PC-9 (cell line): ENCODE measurements around the gene TCTN3. TPM values are rescaled to one million over a fixed set of nuclear protein-coding genes. Genes with fewer than 3 reads are reported as not detected.

Experiments used
- BruUV-seq: library from RNA; stranded (reverse); fragments of 400-500 nt; replicated peaks from 2 replicates; lab custom pipeline; 2021; lab: Mats Ljungman, UMichigan
- CTCF ChIA-PET: fragments of 300-600 bp; sonication (Branson Sonifier 250); formaldehyde crosslinking; loops from one replicate; lab custom pipeline; 2022; ENCODE audit warnings: antibody characterized with exemption; lab: Charles Lee
- POLR2A ChIA-PET: fragments of 300-600 bp; sonication (Branson Sonifier 250); formaldehyde crosslinking; loops from one replicate; lab custom pipeline; 2022; ENCODE audit warnings: antibody characterized with exemption; ENCODE audit not compliant: unreplicated experiment; lab: Charles Lee
- DNase-seq, 2 experiments: peaks; one replicate each; pipeline versions ENCODE4 v3.0.0 to v3.0.0-alpha.2; 2015 to 2022; ENCODE audit warnings: mixed read lengths in 1 of 2
- H2AFZ ChIP-seq: fragments of 200-600 bp; sonication (generic); 2 replicates; pipeline ENCODE4 v1.8.1; 2017; ENCODE audit warnings: antibody characterized with exemption
- H3F3A ChIP-seq: fragments of 200-600 bp; sonication (generic); 2 replicates; pipeline ENCODE4 v1.8.1; 2017; ENCODE audit warnings: antibody characterized with exemption, mild to moderate bottlenecking, low read depth; ENCODE audit not compliant: insufficient read depth
- H3K27ac ChIP-seq: fragments of 200-600 bp; sonication (generic); 2 replicates; pipeline ENCODE4 v1.6.1; 2016; ENCODE audit warnings: mixed run types
- H3K27me3 ChIP-seq: fragments of 200-600 bp; sonication (generic); 2 replicates; pipeline ENCODE4 v1.6.1; 2016; ENCODE audit warnings: low read depth, mixed run types; ENCODE audit not compliant: insufficient read depth
- H3K36me3 ChIP-seq: fragments of 200-600 bp; sonication (generic); 2 replicates; pipeline ENCODE4 v1.6.1; 2016; ENCODE audit warnings: low read depth, mixed run types
- H3K4me1 ChIP-seq: fragments of 200-600 bp; sonication (generic); replicated peaks from 2 replicates; pipeline ENCODE4 v1.6.1; 2016; ENCODE audit warnings: mixed run types; ENCODE audit not compliant: insufficient read depth
- H3K4me2 ChIP-seq: fragments of 200-600 bp; sonication (generic); 2 replicates; pipeline ENCODE4 v1.6.1; 2017; ENCODE audit warnings: mixed run types
- H3K4me3 ChIP-seq: fragments of 200-600 bp; sonication (generic); 2 replicates; pipeline ENCODE4 v1.6.1; 2016; ENCODE audit warnings: mixed run types
- H3K79me2 ChIP-seq: fragments of 200-600 bp; sonication (generic); 2 replicates; pipeline ENCODE4 v1.6.1; 2017; ENCODE audit warnings: low read depth, mixed run types
- H3K9me2 ChIP-seq: fragments of 200-600 bp; sonication (generic); 2 replicates; pipeline ENCODE4 v1.8.1; 2017; ENCODE audit warnings: mild to moderate bottlenecking; ENCODE audit not compliant: insufficient read depth
- H3K9me3 ChIP-seq: fragments of 200-600 bp; sonication (generic); 2 replicates; pipeline ENCODE4 v1.8.1; 2016; ENCODE audit warnings: low read depth; ENCODE audit not compliant: insufficient read depth
- H4K20me1 ChIP-seq: fragments of 200-600 bp; sonication (generic); 2 replicates; pipeline ENCODE4 v1.8.1; 2017; ENCODE audit not compliant: insufficient read depth
- EZH2 ChIP-seq: fragments of 200-600 bp; sonication (generic); IDR thresholded peaks from 2 replicates; pipeline ENCODE4 v1.8.0; 2017; ENCODE audit warnings: antibody characterized with exemption, low read depth
- intact Hi-C: fragments of 100-400 bp; cut with micrococcal nuclease; formaldehyde crosslinking; loops from one replicate; pipeline ENCODE4 v1.10.0; 2022; ENCODE audit not compliant: unreplicated experiment
- total RNA-seq: library from RNA; stranded (reverse); gene quantifications from 2 replicates; pipeline ENCODE4 v1.2.3, GENCODE V29; 2021
- TF ChIP-seq, protein P1 (sequence below): fragments of 200-600 bp; sonication (generic); conservative IDR thresholded peaks from 2 replicates; pipeline ENCODE4 v1.6.1; 2017; ENCODE audit warnings: mixed run types, antibody characterized with exemption, mild to moderate bottlenecking, moderate library complexity

Gene TCTN3
- total RNA-seq, 1 experiment from 2014 or later, result 18.1 TPM

DNA sequence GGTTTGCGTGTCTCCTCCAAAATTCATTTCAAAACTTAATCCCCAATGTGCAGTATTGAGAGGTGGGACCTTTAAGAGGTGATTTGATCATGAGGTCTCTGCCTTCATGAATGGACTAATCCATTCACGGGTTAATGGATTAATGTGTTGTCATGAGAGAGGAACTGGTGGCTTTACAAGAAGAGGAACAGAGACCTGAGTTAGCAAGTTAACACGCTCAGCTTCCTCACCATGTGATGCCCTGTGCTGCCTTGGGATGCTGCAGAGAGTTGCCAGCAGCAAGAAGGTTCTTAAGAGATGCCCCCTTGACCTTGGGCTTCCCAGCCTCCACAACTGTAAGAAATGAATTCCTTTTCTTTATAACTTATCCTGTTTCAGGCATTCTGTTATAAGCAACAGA is 3.7 kb upstream of the TCTN3 start:
- no peaks in the 10 kb centered on the region for H3K9me3 ChIP-seq
- H2AFZ ChIP-seq, result no peak overlapping the region
- H3K4me1 ChIP-seq, result peaks cover 4% of the 10 kb centered on the region; the same call in 1 of the 2 replicates
- H3K9me2 ChIP-seq, result no peaks in the 10 kb centered on the region
- H3K27me3 ChIP-seq, result no peaks in the 10 kb centered on the region
- intact Hi-C loops, result no loop called here
- H3K4me2 ChIP-seq, result no peak overlapping the region
- DNase-seq, result no peak
- peaks cover 12% of the 10 kb centered on the region for H3K79me2 ChIP-seq
- no peak overlapping the region for H3K4me3 ChIP-seq
- CTCF ChIA-PET, result no interaction called here
- no peaks in the 10 kb centered on the region for H3K36me3 ChIP-seq
- H3F3A ChIP-seq, result no peaks in the 10 kb centered on the region
- TF ChIP-seq, protein P1, sequence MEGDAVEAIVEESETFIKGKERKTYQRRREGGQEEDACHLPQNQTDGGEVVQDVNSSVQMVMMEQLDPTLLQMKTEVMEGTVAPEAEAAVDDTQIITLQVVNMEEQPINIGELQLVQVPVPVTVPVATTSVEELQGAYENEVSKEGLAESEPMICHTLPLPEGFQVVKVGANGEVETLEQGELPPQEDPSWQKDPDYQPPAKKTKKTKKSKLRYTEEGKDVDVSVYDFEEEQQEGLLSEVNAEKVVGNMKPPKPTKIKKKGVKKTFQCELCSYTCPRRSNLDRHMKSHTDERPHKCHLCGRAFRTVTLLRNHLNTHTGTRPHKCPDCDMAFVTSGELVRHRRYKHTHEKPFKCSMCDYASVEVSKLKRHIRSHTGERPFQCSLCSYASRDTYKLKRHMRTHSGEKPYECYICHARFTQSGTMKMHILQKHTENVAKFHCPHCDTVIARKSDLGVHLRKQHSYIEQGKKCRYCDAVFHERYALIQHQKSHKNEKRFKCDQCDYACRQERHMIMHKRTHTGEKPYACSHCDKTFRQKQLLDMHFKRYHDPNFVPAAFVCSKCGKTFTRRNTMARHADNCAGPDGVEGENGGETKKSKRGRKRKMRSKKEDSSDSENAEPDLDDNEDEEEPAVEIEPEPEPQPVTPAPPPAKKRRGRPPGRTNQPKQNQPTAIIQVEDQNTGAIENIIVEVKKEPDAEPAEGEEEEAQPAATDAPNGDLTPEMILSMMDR, result no peak
- TF ChIP-seq EZH2, result no peak
- no peaks in the 10 kb centered on the region for H4K20me1 ChIP-seq
- POLR2A ChIA-PET, result no interaction called here
- H3K27ac ChIP-seq, result no peak overlapping the region
- no TSS peak for BruUV-seq

DNA sequence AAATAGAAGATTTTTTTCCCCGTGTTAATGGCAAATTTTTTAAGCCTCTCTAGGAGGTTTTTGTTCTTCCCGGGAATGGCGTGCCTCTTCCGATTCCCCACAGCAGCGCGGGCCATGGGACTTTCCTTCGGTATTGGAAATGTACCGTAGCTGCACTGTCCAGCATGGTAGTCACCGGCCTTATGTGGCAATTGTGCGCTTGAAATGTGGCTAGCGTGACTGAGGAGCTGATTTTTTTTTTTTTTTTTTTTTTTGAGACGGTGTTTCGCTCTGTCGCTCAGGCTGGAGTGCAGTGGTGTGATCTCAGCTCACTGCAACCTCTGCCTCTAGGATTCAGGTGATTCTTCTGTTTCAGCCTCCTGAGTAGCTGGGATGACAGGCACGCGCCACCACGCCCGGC is 938 bp upstream of the TCTN3 start:
- Histone ChIP-seq H2AFZ (peak overlapping the region; percentile 49; the same call in 1 of the 2 replicates), H4K20me1 (no peaks in the 10 kb centered on the region), H3K4me1 (peaks cover 5% of the 10 kb centered on the region; the same call in 1 of the 2 replicates), H3K79me2 (peaks cover 23% of the 10 kb centered on the region), H3K27ac (no peak overlapping the region), H3K27me3 (no peaks in the 10 kb centered on the region), H3F3A (no peaks in the 10 kb centered on the region), H3K4me2 (no peak overlapping the region; the same call in 1 of the 2 replicates), H3K9me3 (no peaks in the 10 kb centered on the region), H3K9me2 (no peaks in the 10 kb centered on the region), H3K36me3 (no peaks in the 10 kb centered on the region), H3K4me3 (no peak overlapping the region)
- TF ChIP-seq, protein P1, result no peak
- TF ChIP-seq EZH2, result no peak
- intact Hi-C loops, result loop anchor here (1.0 to 5.0 kb wide), 6 partner anchors 26 to 348 kb away; partner anchors contain the start of genes CC2D2B and CCNJ
- BruUV-seq, result no TSS peak
- CTCF ChIA-PET, result interaction anchor here (0.6 to 1.4 kb wide), 4 partner anchors 26 to 170 kb away, joined by 3 to 5 read pairs (median 4); no protein-coding TSS in a partner anchor
- DNase-seq, result no peak
- POLR2A ChIA-PET, result interaction anchor here (0.6 kb wide), 1 partner anchor 36 kb away, joined by 13 read pairs; no protein-coding TSS in a partner anchor

DNA sequence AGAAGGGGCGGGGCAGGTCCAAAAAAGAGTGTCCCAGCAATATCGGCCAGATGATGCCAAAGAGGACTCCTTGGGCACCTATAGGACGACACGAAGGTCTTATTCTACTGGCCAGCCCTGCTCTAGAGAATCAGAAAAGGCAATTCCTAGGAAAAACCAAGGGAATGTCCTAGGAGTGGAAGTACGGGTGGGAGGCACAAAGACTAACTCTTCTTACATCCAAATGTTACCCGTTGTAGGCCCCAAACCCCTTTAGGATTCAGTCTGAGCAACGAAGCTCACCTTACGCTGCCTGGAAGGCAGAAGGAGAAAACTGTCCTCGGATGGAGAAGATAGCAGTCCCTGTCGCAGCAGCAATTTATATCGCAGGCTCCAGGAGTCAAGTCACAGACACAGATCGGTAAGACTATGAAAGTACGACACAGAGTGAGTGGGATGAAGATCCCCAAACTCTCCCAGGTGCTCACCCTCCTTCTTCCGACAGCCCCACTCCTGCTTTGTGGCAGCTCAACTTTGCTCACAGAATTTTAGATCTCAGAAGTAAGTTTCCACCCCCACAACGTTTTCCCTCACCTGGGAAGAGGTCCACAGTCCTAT is 558 bp downstream of the TCTN3 start:
- H3K9me2 ChIP-seq, result no peaks in the 10 kb centered on the region
- no peak for TF ChIP-seq EZH2
- TF ChIP-seq, protein P1, result no peak
- peak overlapping the region; percentile 88 for H2AFZ ChIP-seq
- BruUV-seq, result TSS peak; percentile 57
- H3K27ac ChIP-seq, result no peak overlapping the region
- intact Hi-C loops, result loop anchor here (5.0 kb wide), 2 partner anchors 214 to 349 kb away; partner anchors contain the start of genes CC2D2B and CCNJ
- peaks cover 5% of the 10 kb centered on the region; the same call in 1 of the 2 replicates for H3K4me1 ChIP-seq
- H3K36me3 ChIP-seq, result no peaks in the 10 kb centered on the region
- H3K79me2 ChIP-seq, result peaks cover 23% of the 10 kb centered on the region
- POLR2A ChIA-PET, result no interaction called here
- no peaks in the 10 kb centered on the region for H3F3A ChIP-seq
- H3K4me2 ChIP-seq, result peak overlapping the region; percentile 89
- DNase-seq, result no peak
- CTCF ChIA-PET, result interaction anchor here (0.5 to 1.4 kb wide), 12 partner anchors 20 to 319 kb away, joined by 3 to 29 read pairs (median 4); partner anchors contain the start of gene CC2D2B
- no peaks in the 10 kb centered on the region for H4K20me1 ChIP-seq
- H3K9me3 ChIP-seq, result no peaks in the 10 kb centered on the region
- peak overlapping the region; percentile 95 for H3K4me3 ChIP-seq
- no peaks in the 10 kb centered on the region for H3K27me3 ChIP-seq
